ENCODE results near the gene DCC.
A peak's percentile ranks its signal among the peaks of the same experiment; 100 is the strongest.

Gene DCC

GRCh38 chr18:52937840-52938239, 597.8 kb downstream of the DCC start:
- H3K27me3 ChIP-seq (ENCODE audit: insufficient read depth, poor library complexity, severe bottlenecking), result no peaks in the 10 kb centered on the region
- TF ChIP-seq CTCF (IDR thresholded peaks at IDR 0.05; ENCODE audit: poor library complexity, severe bottlenecking), result no peak
- ATAC-seq (ENCODE audit: low read depth), result peak; percentile 75
- H3K9me3 ChIP-seq (ENCODE audit: severe bottlenecking), result no peaks in the 10 kb centered on the region
- DNase-seq (ENCODE audit: low spot score), result no peak
- H3K27ac ChIP-seq (ENCODE audit: poor library complexity, severe bottlenecking), result peak overlapping the region; percentile 71
- no peaks in the 10 kb centered on the region for H3K36me3 ChIP-seq (ENCODE audit: low read depth)
- H3K4me3 ChIP-seq (ENCODE audit: severe bottlenecking), result no peak overlapping the region
- H3K4me1 ChIP-seq (ENCODE audit: insufficient read depth, poor library complexity, severe bottlenecking), result peaks cover 20% of the 10 kb centered on the region

GRCh38 chr18:52945552-52945951, 605.6 kb downstream of the DCC start:
- no peaks in the 10 kb centered on the region for H3K4me1 ChIP-seq (ENCODE audit: insufficient read depth, poor library complexity, severe bottlenecking)
- H3K4me3 ChIP-seq (ENCODE audit: severe bottlenecking), result no peak overlapping the region
- no peaks in the 10 kb centered on the region for H3K36me3 ChIP-seq (ENCODE audit: low read depth)
- no peak for ATAC-seq (ENCODE audit: low read depth)
- no peak overlapping the region for H3K27ac ChIP-seq (ENCODE audit: poor library complexity, severe bottlenecking)
- no peaks in the 10 kb centered on the region for H3K27me3 ChIP-seq (ENCODE audit: insufficient read depth, poor library complexity, severe bottlenecking)
- H3K9me3 ChIP-seq (ENCODE audit: severe bottlenecking), result no peaks in the 10 kb centered on the region
- TF ChIP-seq CTCF (IDR thresholded peaks at IDR 0.05; ENCODE audit: poor library complexity, severe bottlenecking), result no peak
- no peak for DNase-seq (ENCODE audit: low spot score)

- Histone ChIP-seq H3K9me3 (ENCODE audit: severe bottlenecking) (no peaks in the 10 kb centered on the region), H3K27me3 (ENCODE audit: insufficient read depth, poor library complexity, severe bottlenecking) (no peaks in the 10 kb centered on the region), H3K36me3 (ENCODE audit: low read depth) (no peaks in the 10 kb centered on the region), H3K4me3 (ENCODE audit: severe bottlenecking) (no peak overlapping the region), H3K4me1 (ENCODE audit: insufficient read depth, poor library complexity, severe bottlenecking) (no peaks in the 10 kb centered on the region), H3K27ac (ENCODE audit: poor library complexity, severe bottlenecking) (no peak overlapping the region)
- TF ChIP-seq CTCF (IDR thresholded peaks at IDR 0.05; ENCODE audit: poor library complexity, severe bottlenecking), result no peak
- DNase-seq (ENCODE audit: low spot score) (no peak), ATAC-seq (ENCODE audit: low read depth) (no peak)
Measured at GRCh38 chr18:52948868-52949444, 609.0 kb downstream of the DCC start.

GRCh38 chr18:52950155-52950554, 610.2 kb downstream of the DCC start:
- Histone ChIP-seq H3K36me3 (ENCODE audit: low read depth) (no peaks in the 10 kb centered on the region), H3K9me3 (ENCODE audit: severe bottlenecking) (no peaks in the 10 kb centered on the region), H3K27me3 (ENCODE audit: insufficient read depth, poor library complexity, severe bottlenecking) (no peaks in the 10 kb centered on the region), H3K27ac (ENCODE audit: poor library complexity, severe bottlenecking) (no peak overlapping the region), H3K4me3 (ENCODE audit: severe bottlenecking) (no peak overlapping the region), H3K4me1 (ENCODE audit: insufficient read depth, poor library complexity, severe bottlenecking) (no peaks in the 10 kb centered on the region)
- DNase-seq (ENCODE audit: low spot score) (no peak), ATAC-seq (ENCODE audit: low read depth) (peak; percentile 67)
- no peak for TF ChIP-seq CTCF (IDR thresholded peaks at IDR 0.05; ENCODE audit: poor library complexity, severe bottlenecking)

- Histone ChIP-seq H3K27me3 (ENCODE audit: insufficient read depth, poor library complexity, severe bottlenecking) (no peaks in the 10 kb centered on the region), H3K4me1 (ENCODE audit: insufficient read depth, poor library complexity, severe bottlenecking) (no peaks in the 10 kb centered on the region), H3K9me3 (ENCODE audit: severe bottlenecking) (no peaks in the 10 kb centered on the region), H3K4me3 (ENCODE audit: severe bottlenecking) (no peak overlapping the region), H3K36me3 (ENCODE audit: low read depth) (no peaks in the 10 kb centered on the region), H3K27ac (ENCODE audit: poor library complexity, severe bottlenecking) (no peak overlapping the region)
- TF ChIP-seq CTCF (IDR thresholded peaks at IDR 0.05; ENCODE audit: poor library complexity, severe bottlenecking), result no peak
- ATAC-seq (ENCODE audit: low read depth) (no peak), DNase-seq (ENCODE audit: low spot score) (no peak)
Measured at GRCh38 chr18:52953387-52953786, 613.4 kb downstream of the DCC start.
